ENCODE measurements around the gene NTSR1.

NTSR1 gene

DNA sequence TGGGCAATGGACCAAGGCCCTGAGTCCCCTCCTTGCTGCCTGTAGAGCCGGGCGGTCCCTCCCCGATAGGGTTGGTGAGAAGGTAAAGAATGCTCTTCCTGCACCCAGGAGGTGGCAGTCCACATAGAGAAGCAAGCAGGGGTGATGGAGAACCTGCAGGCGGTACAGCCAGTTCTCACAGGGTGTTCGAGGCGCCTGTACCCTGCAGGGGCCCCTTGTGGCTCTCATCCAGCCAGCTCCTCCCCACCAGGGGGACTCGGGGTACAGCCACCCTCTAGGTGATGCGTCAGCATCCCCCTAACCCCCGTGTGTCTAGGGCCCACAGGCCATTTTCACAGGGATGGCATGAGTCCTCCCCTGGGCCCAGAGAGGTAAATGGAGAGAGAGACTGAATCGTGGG, 103.1 kb downstream of the NTSR1 start:
- DNase-seq (ENCODE audit: low read depth in 2 of 3, low spot score in 2 of 3), result no peak

Data from activated CD8-positive, alpha-beta memory T cell treated with anti-CD3 and anti-CD28 coated beads for 48 hours (primary cell).